GM21526 (cell line): ENCODE data around the gene SLC22A4.
A peak's percentile ranks its signal among the peaks of the same experiment; 100 is the strongest.

ENCODE experiments used
- ATAC-seq: cut with Tn5 transposase; IDR thresholded peaks from one replicate; pipeline ENCODE4 v1.9.1; 2021; ENCODE audit warnings: moderate library complexity; ENCODE audit not compliant: unreplicated experiment, low FRiP score

The SLC22A4 gene

DNA sequence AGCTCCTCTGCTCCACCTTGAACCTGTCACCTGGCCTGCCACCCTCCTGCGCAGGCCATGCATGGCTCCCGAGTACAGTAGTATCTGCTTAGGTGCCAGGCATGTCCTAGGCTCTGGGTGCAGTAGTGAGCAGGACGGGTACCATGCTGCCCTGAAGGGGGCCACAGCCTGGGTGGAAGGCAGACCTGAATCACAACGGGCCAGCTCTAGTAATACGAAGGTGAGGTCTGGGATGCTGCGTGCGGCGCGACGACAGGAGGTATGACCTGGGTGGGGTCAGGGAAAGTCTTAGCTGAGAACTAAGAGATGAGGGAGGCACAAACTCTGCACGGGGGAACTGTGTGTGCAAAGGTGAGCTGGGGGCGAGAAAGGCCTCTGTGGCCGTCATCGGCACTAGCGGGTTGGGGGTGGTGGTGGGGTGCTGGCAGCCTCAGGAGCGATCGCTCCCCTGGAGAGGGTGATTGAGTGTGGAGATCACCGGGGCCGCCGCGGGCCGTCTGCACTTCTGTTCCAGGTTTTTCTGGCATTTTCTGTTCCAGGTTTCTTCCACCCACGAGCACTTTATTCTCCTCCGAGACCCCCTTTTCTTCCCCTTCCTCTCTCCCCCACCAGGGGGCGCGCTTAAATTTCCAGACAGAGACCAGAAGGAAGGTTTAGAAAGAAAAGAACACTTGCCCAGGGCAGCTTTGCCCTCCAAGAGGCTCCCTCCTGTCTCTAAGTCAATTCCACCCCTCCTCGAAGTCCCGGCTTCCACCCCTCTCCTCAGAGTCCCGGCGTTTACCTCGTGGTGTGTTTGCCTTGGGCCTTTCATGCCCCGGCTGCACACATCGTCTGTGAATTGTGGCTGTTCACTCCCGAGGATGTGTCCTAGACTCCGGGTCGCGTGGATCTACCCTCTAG is 21.6 kb upstream of the SLC22A4 start:
- no peak for ATAC-seq

DNA sequence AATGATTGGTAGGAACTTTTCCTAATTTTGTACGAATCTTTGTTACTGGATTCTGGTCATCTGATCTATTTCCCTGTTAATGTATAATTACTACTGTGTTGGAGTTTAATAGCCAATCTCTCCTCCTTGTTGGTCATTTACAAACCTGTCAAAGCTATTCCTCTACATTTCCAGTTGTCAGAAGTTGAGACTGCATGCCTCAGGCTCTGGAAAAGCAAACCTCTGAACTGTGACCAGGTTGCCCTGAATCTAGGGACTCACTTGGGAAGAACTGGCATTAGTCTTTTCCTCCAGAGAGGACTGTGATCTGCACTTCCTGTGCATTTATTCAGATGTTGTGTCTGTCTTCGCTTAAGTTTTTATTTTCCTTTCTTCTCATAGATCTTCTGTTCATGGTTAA is 20.6 kb upstream of the SLC22A4 start:
- no peak for ATAC-seq

GRCh38 chr5:132274050-132274792 is 20.0 kb upstream of the SLC22A4 start:
- no peak for ATAC-seq

DNA sequence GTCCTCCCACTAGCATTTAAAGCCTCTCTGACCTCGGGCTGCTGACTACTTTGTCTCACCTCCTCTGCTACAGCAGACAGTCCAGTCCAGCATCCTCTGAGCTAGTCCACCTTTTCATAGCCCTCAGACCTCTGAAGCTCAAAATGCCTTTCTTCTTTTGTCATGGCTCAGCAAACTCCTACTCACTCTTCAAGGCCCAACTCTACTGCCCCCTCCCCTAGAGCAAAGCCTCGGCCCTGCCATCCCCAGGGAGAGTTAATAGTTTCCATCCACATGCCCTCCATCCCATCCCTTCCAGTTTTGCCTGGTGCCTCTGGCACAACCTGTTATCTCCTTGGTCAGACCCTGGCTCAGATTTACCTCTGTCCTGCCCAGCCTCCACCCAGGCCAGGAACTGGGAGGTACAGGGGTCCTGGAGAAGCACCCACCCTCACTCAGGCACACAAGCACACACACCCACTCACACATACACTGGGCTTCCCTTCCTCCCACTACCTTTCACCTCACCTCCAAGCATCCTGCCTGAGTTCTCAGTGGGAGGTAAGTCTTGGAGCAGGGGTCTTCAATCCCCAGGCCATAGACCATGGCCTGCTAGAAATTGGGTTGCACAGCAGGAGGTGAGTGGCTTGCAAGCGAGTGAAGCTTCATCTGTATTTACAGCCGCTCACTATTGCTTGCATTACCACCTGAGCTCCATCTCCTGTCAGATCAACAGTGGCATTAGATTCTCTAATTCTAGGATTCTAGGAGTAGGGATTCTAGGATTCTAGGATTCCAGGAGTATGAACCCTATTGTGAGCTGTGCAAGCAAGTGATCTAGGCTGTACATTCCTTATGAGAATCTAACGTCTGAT is 18.6 kb upstream of the SLC22A4 start:
- no peak for ATAC-seq

GRCh38 chr5:132277256-132277655 is 16.9 kb upstream of the SLC22A4 start:
- no peak for ATAC-seq

DNA sequence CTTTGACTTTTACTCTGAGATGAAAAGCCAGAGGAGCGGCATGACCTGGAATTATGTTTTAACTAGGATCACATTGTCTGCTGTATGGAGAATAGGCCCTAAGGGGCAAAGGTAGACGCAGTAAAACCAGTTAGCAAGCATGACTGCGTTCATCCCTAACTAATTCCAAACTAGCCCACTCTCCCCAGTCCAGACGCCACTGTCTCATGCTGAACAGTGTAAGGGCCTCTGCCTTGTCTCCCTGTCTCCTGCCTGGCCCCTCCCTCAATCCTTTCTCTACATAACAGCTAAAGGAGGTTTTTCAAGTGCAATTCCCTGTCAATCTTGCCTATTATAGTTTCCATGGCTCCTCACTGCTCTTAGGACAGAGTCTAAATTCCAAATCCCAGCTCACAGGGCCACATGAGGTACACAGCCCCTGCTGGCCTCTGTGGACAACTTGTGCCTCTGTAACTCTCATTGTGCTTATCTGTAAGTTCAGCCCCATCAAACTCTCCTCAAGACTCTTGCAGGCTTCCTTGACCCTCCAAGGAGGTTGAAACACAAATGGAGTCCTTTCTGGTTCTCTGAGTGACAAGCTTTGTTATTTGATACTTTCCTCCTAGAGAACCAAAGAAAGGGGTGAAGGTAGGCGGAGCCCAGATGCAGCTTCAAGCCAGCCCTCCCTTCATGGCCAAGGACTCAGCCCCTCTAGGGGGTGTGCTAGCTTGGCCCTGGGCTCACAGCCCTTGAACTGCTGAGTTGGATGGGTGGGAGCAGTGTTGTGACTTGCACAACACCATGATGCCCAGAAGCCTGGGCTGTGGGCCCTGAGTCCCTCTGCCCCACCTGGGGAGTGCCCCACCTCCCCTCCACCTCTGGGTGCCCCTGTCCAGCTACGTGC is 16.0 kb upstream of the SLC22A4 start:
- no peak for ATAC-seq

DNA sequence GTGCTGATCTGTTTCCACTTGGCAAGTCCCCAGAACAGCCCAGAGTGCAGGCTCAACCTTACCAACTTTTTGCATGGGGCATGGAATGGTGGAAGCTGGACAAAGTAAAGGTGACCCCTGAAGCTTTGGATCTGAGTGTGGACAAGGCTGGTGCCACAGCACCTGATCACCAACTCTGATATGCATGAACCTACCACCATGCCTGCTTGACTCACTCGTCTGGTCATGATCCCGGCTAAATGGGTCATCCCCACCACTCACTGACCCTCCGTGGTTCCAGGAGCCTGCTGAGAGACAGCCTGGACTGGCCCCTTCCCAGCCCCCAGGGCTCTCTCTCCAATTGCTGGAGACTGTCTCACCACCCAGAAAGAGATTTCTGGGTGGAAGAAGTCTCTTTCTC is 14.4 kb upstream of the SLC22A4 start:
- ATAC-seq, result no peak

GRCh38 chr5:132280371-132281240 is 13.6 kb upstream of the SLC22A4 start:
- no peak for ATAC-seq

DNA sequence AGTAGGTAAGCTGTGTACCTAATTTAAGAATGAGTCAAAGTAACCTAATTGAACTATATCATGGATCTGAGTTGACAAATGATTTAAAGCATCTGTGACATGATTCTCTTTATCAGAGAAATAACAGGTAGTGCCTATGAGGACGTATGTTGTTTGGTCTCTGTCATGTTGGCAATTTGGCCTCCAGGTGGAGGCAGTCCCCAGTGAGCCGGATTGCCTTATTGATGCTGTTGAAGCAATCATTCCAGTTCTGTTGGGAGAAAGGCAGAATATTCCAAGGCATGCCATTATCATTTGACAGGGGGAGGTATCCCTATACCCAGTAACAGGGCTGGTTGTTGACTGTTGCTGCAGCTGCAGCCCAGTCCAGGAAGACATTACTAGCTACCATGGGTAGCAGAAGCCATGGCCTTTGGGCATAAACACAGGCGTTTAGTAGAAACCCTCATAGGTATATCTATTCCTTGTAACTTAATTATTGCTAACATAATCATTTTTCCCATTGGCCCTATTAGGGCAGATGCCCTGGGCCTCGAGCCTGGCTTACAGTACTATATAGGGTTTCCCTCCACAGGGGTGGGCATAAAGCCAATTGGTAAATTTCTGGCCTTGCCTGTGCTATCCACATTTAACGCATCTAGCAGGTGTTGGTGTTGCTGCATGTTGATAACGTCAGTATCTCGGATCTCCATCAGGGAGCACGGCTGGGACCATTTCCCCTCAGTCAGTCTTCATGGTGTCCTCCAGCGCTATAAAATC is 12.2 kb upstream of the SLC22A4 start:
- no peak for ATAC-seq

- no peak for ATAC-seq
Observed at GRCh38 chr5:132283423-132284043, 10.7 kb upstream of the SLC22A4 start.

- ATAC-seq, result no peak
Observed at GRCh38 chr5:132289097-132289496, 5.1 kb upstream of the SLC22A4 start.

DNA sequence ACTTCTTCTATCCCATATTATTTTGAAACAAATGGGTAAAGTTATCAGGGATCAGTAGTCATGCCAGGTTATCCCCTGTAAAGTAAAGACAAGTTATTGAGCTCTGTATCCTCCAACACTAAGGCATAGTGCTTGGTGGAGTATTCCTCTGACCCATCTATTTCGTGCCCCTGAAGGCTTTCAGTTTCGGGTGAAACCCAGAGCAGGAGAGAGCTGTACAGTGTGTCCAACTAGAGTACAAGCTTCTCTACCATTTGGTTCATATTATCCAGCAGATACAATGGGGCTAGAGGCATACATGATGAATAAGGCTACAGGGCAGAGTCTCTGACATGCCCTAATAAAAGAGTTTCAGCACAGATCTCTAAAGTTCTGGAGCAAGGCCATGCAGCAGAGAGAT is 3.2 kb upstream of the SLC22A4 start:
- no peak for ATAC-seq

GRCh38 chr5:132293066-132293991 is 865 bp upstream of the SLC22A4 start:
- peak; percentile 27 for ATAC-seq

DNA sequence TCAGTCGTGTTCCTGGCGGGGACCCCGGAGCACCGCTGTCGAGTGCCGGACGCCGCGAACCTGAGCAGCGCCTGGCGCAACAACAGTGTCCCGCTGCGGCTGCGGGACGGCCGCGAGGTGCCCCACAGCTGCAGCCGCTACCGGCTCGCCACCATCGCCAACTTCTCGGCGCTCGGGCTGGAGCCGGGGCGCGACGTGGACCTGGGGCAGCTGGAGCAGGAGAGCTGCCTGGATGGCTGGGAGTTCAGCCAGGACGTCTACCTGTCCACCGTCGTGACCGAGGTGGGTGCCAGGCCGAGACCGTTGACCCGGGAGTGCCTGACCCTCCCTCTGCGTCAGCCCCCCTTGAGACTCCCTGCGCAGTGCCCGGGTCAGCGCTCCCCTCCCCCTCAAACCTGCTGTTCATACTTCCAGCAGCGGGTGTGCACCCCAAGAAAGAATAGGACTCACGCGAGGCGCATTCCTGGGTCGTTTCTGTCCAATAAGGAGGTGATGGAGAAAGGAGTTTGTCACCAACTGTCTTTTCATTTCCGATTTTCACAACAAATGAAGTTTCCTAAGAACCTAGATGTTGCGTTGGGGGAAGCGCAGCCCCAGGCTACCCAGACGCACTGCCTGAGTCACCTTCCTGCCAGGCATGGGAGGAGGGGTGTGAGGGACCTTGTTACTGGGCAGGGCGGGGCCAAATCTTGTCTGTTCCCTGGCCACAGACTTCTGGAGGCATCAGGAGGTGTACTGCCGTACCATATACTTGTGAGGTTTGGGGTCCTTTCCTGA is 722 bp downstream of the SLC22A4 start:
- peak; percentile 15 for ATAC-seq

GRCh38 chr5:132295505-132296411 is 1.6 kb downstream of the SLC22A4 start:
- no peak for ATAC-seq
